B cell (primary cell): Measurements from ENCODE around the gene EIF2D. TPM values are rescaled to one million over a fixed set of nuclear protein-coding genes. Genes with fewer than 3 reads are reported as not detected.

Source experiments
- ATAC-seq: fragments of 200-7000 bp; cut with Tn5 transposase; one replicate; pipeline ENCODE4 v1.10.0; 2021; ENCODE audit warnings: low read depth, mild to moderate bottlenecking, moderate number of reproducible peaks, moderate library complexity
- CTCF ChIA-PET: fragments of 350-600 bp; sonication (Branson Sonifier 250); formaldehyde crosslinking; loops from one replicate; lab custom pipeline; 2021; ENCODE audit warnings: antibody characterized with exemption, inconsistent platforms; lab: Charles Lee
- POLR2A ChIA-PET: fragments of 350-600 bp; sonication (Branson Sonifier 250); formaldehyde crosslinking; loops from one replicate; lab custom pipeline; 2021; ENCODE audit warnings: antibody characterized with exemption; lab: Charles Lee
- DNase-seq: peaks from one replicate; pipeline ENCODE4 v3.0.0; 2013
- H2AFZ ChIP-seq: 2 replicates; pipeline ENCODE4 v1.6.1; 2012; ENCODE audit warnings: mild to moderate bottlenecking, low read depth, low read length; ENCODE audit not compliant: insufficient read depth, poor library complexity, severe bottlenecking
- H3K27ac ChIP-seq, 2 donors: 1 replicate in 1 of 2; 2 replicates in 1 of 2; pipeline ENCODE4 v1.5.1; 2012 to 2013; ENCODE audit warnings: low read length in 2 of 2, mild to moderate bottlenecking in 2 of 2, moderate library complexity in 1 of 2
- H3K27me3 ChIP-seq, 4 experiments: fragments of 200-600 bp in 1 of 4; sonication (generic) in 1 of 4; replicated peaks in 1 of 4; 1 replicate in 2 of 4; 2 replicates in 2 of 4; pipeline versions ENCODE4 v1.6.1 to v1.7.0; 2013 to 2016; ENCODE audit warnings: low read length in 3 of 4, mild to moderate bottlenecking in 2 of 4, mixed read lengths in 1 of 4, moderate library complexity in 1 of 4; ENCODE audit not compliant: insufficient read depth in 4 of 4, control insufficient read depth in 3 of 4; ENCODE audit errors: control extremely low read depth in 1 of 4
- H3K36me3 ChIP-seq, 2 experiments: replicated peaks in 1 of 2; 1 replicate in 1 of 2; 2 replicates in 1 of 2; pipeline versions ENCODE4 v1.6.1 to v1.7.1; 2013; ENCODE audit warnings: low read length in 1 of 2; ENCODE audit not compliant: insufficient read depth in 2 of 2, control insufficient read depth in 1 of 2; ENCODE audit errors: control extremely low read depth in 1 of 2, extremely low read depth in 1 of 2
- H3K4me1 ChIP-seq, 2 donors: fragments of 200-600 bp in 1 of 2; sonication (generic) in 1 of 2; 1 replicate in 1 of 2; 2 replicates in 1 of 2; pipeline versions ENCODE4 v1.5.1 to v1.6.1; 2013 to 2017; ENCODE audit warnings: low read length in 2 of 2; ENCODE audit not compliant: control insufficient read depth in 2 of 2, insufficient read depth in 2 of 2
- H3K4me2 ChIP-seq: replicated peaks from 2 replicates; pipeline ENCODE3; 2012; ENCODE audit warnings: mild to moderate bottlenecking, low read depth, low read length; ENCODE audit not compliant: poor library complexity, severe bottlenecking
- H3K4me3 ChIP-seq, 5 experiments: fragments of 200-600 bp in 1 of 5; sonication (generic) in 1 of 5; 1 replicate in 3 of 5; 2 replicates in 2 of 5; pipeline versions ENCODE4 v1.5.1 to v1.7.0; 2011 to 2016; ENCODE audit warnings: low read length in 4 of 5, mild to moderate bottlenecking in 4 of 5, low read depth in 2 of 5, control low read depth in 1 of 5, moderate library complexity in 1 of 5; ENCODE audit not compliant: insufficient read depth in 1 of 5; ENCODE audit errors: control extremely low read depth in 1 of 5, extremely low read depth in 1 of 5
- H3K79me2 ChIP-seq: fragments of 200-600 bp; sonication (generic); one replicate; pipeline ENCODE4 v1.6.0; 2016; ENCODE audit warnings: low read length; ENCODE audit not compliant: control insufficient read depth, insufficient read depth
- H3K9ac ChIP-seq: fragments of 200-600 bp; sonication (generic); 2 replicates; pipeline ENCODE4 v1.6.1; 2017; ENCODE audit warnings: mild to moderate bottlenecking, low read length, moderate library complexity
- H3K9me3 ChIP-seq, 3 donors: one replicate each; pipeline versions ENCODE4 v1.6.1 to v1.7.1; 2013; ENCODE audit warnings: low read length in 2 of 3; ENCODE audit not compliant: control insufficient read depth in 2 of 3, insufficient read depth in 1 of 3; ENCODE audit errors: control extremely low read depth in 1 of 3
- H4K20me1 ChIP-seq: 2 replicates; pipeline ENCODE4 v1.6.0; 2012; ENCODE audit warnings: mild to moderate bottlenecking, low read length; ENCODE audit not compliant: insufficient read depth, control insufficient read depth, poor library complexity, severe bottlenecking
- H3K27ac Mint-ChIP-seq: one replicate; pipeline ENCODE4 v1.8.0; 2021; ENCODE audit warnings: mixed read lengths
- H3K27me3 Mint-ChIP-seq: one replicate; pipeline ENCODE4 v1.8.0; 2021; ENCODE audit warnings: mixed read lengths
- H3K4me1 Mint-ChIP-seq: one replicate; pipeline ENCODE4 v1.8.0; 2021; ENCODE audit warnings: mixed read lengths
- H3K4me3 Mint-ChIP-seq: one replicate; pipeline ENCODE4 v1.8.0; 2021; ENCODE audit warnings: mixed read lengths
- H3K9me3 Mint-ChIP-seq: one replicate; pipeline ENCODE4 v1.8.0; 2022; ENCODE audit warnings: mixed read lengths; ENCODE audit not compliant: insufficient read depth
- EZH2 ChIP-seq: IDR thresholded peaks from 2 replicates; pipeline ENCODE4 v1.6.1; 2012; ENCODE audit warnings: borderline replicate concordance, low read depth, mild to moderate bottlenecking, moderate library complexity, low read length; ENCODE audit not compliant: insufficient read depth, poor library complexity, severe bottlenecking
- WGBS: methylation state at CpG from one replicate; pipeline ENCODE4 v1.1.5; 2013; ENCODE audit warnings: missing lambda C conversion rate; ENCODE audit not compliant: insufficient coverage; 5-methylcytosine and 5-hydroxymethylcytosine counted together
- intact Hi-C: fragments of 100-400 bp; cut with micrococcal nuclease; formaldehyde crosslinking; loops from one replicate; pipeline ENCODE4 v1.10.0; 2022
- polyA plus RNA-seq: library from polyadenylated mRNA; depleted of rRNA; stranded (reverse); fragments of >200 nt; gene quantifications from 2 replicates; pipeline ENCODE4 v1.2.3, GENCODE V29; 2012
- total RNA-seq, 2 donors: library from RNA; stranded (reverse); fragments of 120-200 nt in 1 of 2; gene quantifications; 1 replicate in 1 of 2; 2 replicates in 1 of 2; pipeline versions ENCODE4 v1.2.3 to v1.2.4, GENCODE V29; 2013 to 2022
- TF ChIP-seq, protein P1 (sequence below): fragments of 200-600 bp; IDR thresholded peaks from one replicate; pipeline ENCODE4 v1.8.0; 2022; ENCODE audit warnings: antibody characterized with exemption, mild to moderate bottlenecking

Gene EIF2D
- total and polyA plus RNA-seq, 2 donors (not counting 1 experiment from before 2014, with no cell fraction given), result 62.2 to 64.9 TPM

DNA sequence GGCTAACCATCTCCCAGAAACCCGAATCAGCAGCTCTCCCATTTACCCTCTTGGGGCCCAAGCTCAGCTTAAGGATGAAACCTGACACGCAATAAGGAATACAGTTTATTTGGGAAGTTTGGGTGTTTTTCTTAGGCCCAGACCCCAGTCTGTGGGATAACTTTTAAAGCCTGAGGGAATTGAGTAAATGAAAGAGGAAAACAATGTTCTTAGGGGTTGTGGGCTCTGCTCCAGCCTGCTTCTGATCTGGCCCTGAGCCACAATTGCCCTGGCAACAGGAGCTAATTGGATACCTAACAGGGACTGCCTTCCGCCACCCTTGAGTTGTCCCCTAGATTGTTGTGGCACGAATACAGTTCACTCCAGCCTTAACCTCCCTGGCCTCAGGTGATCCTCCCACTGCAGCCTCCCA is 43.2 kb upstream of the EIF2D start:
- Mint-ChIP-seq H3K9me3 (no peaks in the 10 kb centered on the region), H3K4me1 (peaks cover 14% of the 10 kb centered on the region), H3K27me3 (peaks cover 17% of the 10 kb centered on the region), H3K4me3 (no peak overlapping the region), H3K27ac (no peak overlapping the region)
- Histone ChIP-seq H3K4me3 (no peak overlapping the region), H3K9ac (no peak overlapping the region), H2AFZ (no peak overlapping the region), H3K79me2 (no peaks in the 10 kb centered on the region), H3K9me3 (no peaks in the 10 kb centered on the region), H3K4me2 (no peak overlapping the region), H3K27ac (no peak overlapping the region), H3K27me3 (peaks cover 0 to 24% (median 8%) of the 10 kb centered on the region in 4 experiments), H3K36me3 (no peaks in the 10 kb centered on the region), H3K4me1 (peaks cover 13 to 15% of the 10 kb centered on the region in 2 donors), H4K20me1 (no peaks in the 10 kb centered on the region)
- 100% methylated on average over 2 of the region's 4 CpGs for WGBS
- DNase-seq (no peak), ATAC-seq (no peak)
- ChIA-PET CTCF (interaction anchor here (0.8 to 18.6 kb wide), 7 partner anchors 8 to 326 kb away, joined by 3 to 215 read pairs (median 3); partner anchors contain the start of gene DYRK3), POLR2A (interaction anchor here (0.6 kb wide), 1 partner anchor 86 kb away, joined by 4 read pairs; no protein-coding TSS in a partner anchor)
- intact Hi-C loops, result no loop called here
- TF ChIP-seq, protein P1, sequence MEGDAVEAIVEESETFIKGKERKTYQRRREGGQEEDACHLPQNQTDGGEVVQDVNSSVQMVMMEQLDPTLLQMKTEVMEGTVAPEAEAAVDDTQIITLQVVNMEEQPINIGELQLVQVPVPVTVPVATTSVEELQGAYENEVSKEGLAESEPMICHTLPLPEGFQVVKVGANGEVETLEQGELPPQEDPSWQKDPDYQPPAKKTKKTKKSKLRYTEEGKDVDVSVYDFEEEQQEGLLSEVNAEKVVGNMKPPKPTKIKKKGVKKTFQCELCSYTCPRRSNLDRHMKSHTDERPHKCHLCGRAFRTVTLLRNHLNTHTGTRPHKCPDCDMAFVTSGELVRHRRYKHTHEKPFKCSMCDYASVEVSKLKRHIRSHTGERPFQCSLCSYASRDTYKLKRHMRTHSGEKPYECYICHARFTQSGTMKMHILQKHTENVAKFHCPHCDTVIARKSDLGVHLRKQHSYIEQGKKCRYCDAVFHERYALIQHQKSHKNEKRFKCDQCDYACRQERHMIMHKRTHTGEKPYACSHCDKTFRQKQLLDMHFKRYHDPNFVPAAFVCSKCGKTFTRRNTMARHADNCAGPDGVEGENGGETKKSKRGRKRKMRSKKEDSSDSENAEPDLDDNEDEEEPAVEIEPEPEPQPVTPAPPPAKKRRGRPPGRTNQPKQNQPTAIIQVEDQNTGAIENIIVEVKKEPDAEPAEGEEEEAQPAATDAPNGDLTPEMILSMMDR, result no peak
- TF ChIP-seq EZH2, result no peak

DNA sequence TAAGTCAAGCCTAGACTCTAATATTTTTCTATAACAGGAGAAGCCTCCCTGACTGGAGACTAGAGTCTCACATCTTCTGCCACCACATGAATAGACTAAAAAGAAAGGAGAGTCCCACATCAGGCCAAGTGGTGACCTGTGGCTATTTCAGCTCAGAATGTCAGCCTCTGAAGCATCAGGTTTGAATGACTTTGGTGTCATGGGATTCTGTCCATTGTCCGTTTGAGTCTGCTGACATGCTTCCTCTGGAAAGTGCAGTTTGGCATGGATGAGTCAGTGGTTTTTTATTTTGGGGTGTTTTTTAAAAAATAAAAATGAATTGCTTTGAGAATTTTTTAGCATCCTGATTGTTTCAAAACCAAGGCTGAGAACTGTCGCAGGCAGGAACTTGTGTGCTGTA is 42.6 kb upstream of the EIF2D start:
- Mint-ChIP-seq H3K4me3 (no peak overlapping the region), H3K4me1 (peaks cover 14% of the 10 kb centered on the region), H3K9me3 (no peaks in the 10 kb centered on the region), H3K27ac (no peak overlapping the region), H3K27me3 (peaks cover 17% of the 10 kb centered on the region)
- no peaks in the 10 kb centered on the region for H3K79me2 ChIP-seq
- no peak overlapping the region for H2AFZ ChIP-seq
- H3K4me3 ChIP-seq, result no peak overlapping the region
- no peak for ATAC-seq
- H3K27ac ChIP-seq, result no peak overlapping the region
- TF ChIP-seq EZH2, result no peak
- TF ChIP-seq, protein P1, result no peak
- no peak overlapping the region for H3K9ac ChIP-seq
- intact Hi-C loops, result no loop called here
- H3K27me3 ChIP-seq, result peaks cover 0 to 20% (median 8%) of the 10 kb centered on the region in 4 experiments
- POLR2A ChIA-PET, result no interaction called here
- CTCF ChIA-PET, result interaction anchor here (2.4 to 18.6 kb wide), 3 partner anchors 9 to 327 kb away, joined by 14 to 215 read pairs (median 81); partner anchors contain the start of gene DYRK3
- H3K9me3 ChIP-seq, result no peaks in the 10 kb centered on the region
- 75% methylated on average over 2 of the region's 2 CpGs for WGBS
- H3K36me3 ChIP-seq, result no peaks in the 10 kb centered on the region
- DNase-seq, result no peak
- no peak overlapping the region for H3K4me2 ChIP-seq
- H4K20me1 ChIP-seq, result no peaks in the 10 kb centered on the region
- H3K4me1 ChIP-seq, result peaks cover 13 to 15% of the 10 kb centered on the region in 2 donors
